ENCODE measurements around the gene ANK3.

- TF ChIP-seq CTCF (IDR thresholded peaks at IDR 0.05): no peak
- no peak for TF ChIP-seq POLR2A (IDR thresholded peaks at IDR 0.05)
- TF ChIP-seq EP300 (IDR thresholded peaks at IDR 0.05): no peak
Measured at GRCh38 chr10:60024506-60024905, 365.2 kb downstream of the ANK3 start.

Data from tibial nerve (tissue), 4 donors.